Endothelial cell of umbilical vein (primary cell): ENCODE data around the gene GIPC3. TPM values are rescaled to one million over a fixed set of nuclear protein-coding genes. Genes with fewer than 3 reads are reported as not detected.
A peak's percentile ranks its signal among the peaks of the same experiment; 100 is the strongest.

Experiments
- BruUV-seq: library from RNA; stranded (reverse); fragments of 400-500 nt; replicated peaks from 2 replicates; lab custom pipeline; 2021; lab: Mats Ljungman, UMichigan
- CTCF ChIA-PET: fragments of 300-600, 350-600 bp; sonication (Branson Sonifier 250); formaldehyde crosslinking; loops from one replicate; lab custom pipeline; 2021; ENCODE audit warnings: antibody characterized with exemption, inconsistent platforms; lab: Charles Lee
- POLR2A ChIA-PET: fragments of 300-600, 350-600 bp; sonication (Branson Sonifier 250); formaldehyde crosslinking; loops from one replicate; lab custom pipeline; 2021; ENCODE audit warnings: antibody characterized with exemption, inconsistent platforms; lab: Charles Lee
- DNase-seq: peaks from one replicate; pipeline ENCODE4 v3.0.0-alpha.2; 2011; ENCODE audit warnings: low read depth, low spot score
- FAIRE-seq: peaks from 2 replicates; lab custom pipeline; 2011; peaks lifted over from hg19 to GRCh38; lab: Jason Lieb, UNC
- H2AFZ ChIP-seq: 2 replicates; pipeline ENCODE4 v1.6.0; 2012; ENCODE audit warnings: low read depth, low read length, control low read depth, inconsistent platforms
- H3K27ac ChIP-seq: 2 replicates; pipeline ENCODE4 v1.5.1; 2011; ENCODE audit warnings: low read depth, mild to moderate bottlenecking, control low read depth, low read length, moderate library complexity; ENCODE audit not compliant: insufficient read depth
- H3K27me3 ChIP-seq, 2 experiments: 2 replicates each; pipeline versions ENCODE4 v1.6.0 to v1.6.1; 2011; ENCODE audit warnings: low read length in 2 of 2, mixed read lengths in 1 of 2; ENCODE audit not compliant: control insufficient read depth in 2 of 2, insufficient read depth in 2 of 2
- H3K36me3 ChIP-seq, 2 experiments: 2 replicates in 1 of 2; 3 replicates in 1 of 2; pipeline ENCODE4 v1.5.1; 2011; ENCODE audit warnings: low read length in 2 of 2, mild to moderate bottlenecking in 1 of 2, moderate library complexity in 1 of 2; ENCODE audit not compliant: control insufficient read depth in 2 of 2, insufficient read depth in 2 of 2; ENCODE audit errors: extremely low read depth in 1 of 2
- H3K4me1 ChIP-seq: 3 replicates; pipeline ENCODE4 v1.5.1; 2011; ENCODE audit warnings: mild to moderate bottlenecking, low read length; ENCODE audit not compliant: control insufficient read depth, insufficient read depth; ENCODE audit errors: extremely low read depth
- H3K4me2 ChIP-seq: 2 replicates; pipeline ENCODE4 v1.6.1; 2011; ENCODE audit warnings: low read length, control low read depth, mixed read lengths; ENCODE audit not compliant: insufficient read depth
- H3K4me3 ChIP-seq, 3 experiments: fragments of 200-600 bp in 1 of 3; sonication (generic), shearing (Covaris generic) in 1 of 3; replicated peaks in 1 of 3; 2 replicates each; pipeline ENCODE4 v1.5.1; 2011 to 2016; ENCODE audit warnings: control low read depth in 3 of 3, low read length in 3 of 3, mild to moderate bottlenecking in 2 of 3, inconsistent platforms in 1 of 3, low read depth in 1 of 3, moderate library complexity in 1 of 3; ENCODE audit not compliant: insufficient read depth in 1 of 3
- H3K79me2 ChIP-seq: 2 replicates; pipeline ENCODE4 v1.6.0; 2012; ENCODE audit warnings: low read length, inconsistent platforms; ENCODE audit not compliant: control insufficient read depth, insufficient read depth
- H3K9ac ChIP-seq: replicated peaks from 2 replicates; pipeline ENCODE3; 2011; ENCODE audit warnings: low read length, control low read depth; ENCODE audit not compliant: insufficient read depth; ENCODE audit errors: extremely low read depth
- H3K9me1 ChIP-seq: replicated peaks from 3 replicates; pipeline ENCODE4 v1.6.0; 2011; ENCODE audit warnings: mild to moderate bottlenecking, low read length; ENCODE audit not compliant: control insufficient read depth, insufficient read depth; ENCODE audit errors: extremely low read depth
- H3K9me3 ChIP-seq: replicated peaks from 2 replicates; pipeline ENCODE4 v1.5.1; 2012; ENCODE audit warnings: low read length, inconsistent platforms; ENCODE audit not compliant: control insufficient read depth, insufficient read depth
- H4K20me1 ChIP-seq: replicated peaks from 2 replicates; pipeline ENCODE3; 2011; ENCODE audit warnings: mild to moderate bottlenecking, low read length; ENCODE audit not compliant: control insufficient read depth, insufficient read depth; ENCODE audit errors: extremely low read depth
- CTCF ChIP-seq, 2 donors: IDR thresholded peaks; 1 replicate in 1 of 2; 2 replicates in 1 of 2; pipeline ENCODE4 v1.5.1; 2011; ENCODE audit warnings: low read length in 2 of 2, mild to moderate bottlenecking in 2 of 2, moderate library complexity in 2 of 2, control low read depth in 1 of 2, inconsistent platforms in 1 of 2, low read depth in 1 of 2; ENCODE audit not compliant: insufficient read depth in 1 of 2; ENCODE audit errors: extremely low read depth in 1 of 2
- MAX ChIP-seq: IDR thresholded peaks from 2 replicates; pipeline ENCODE4 v1.6.1; 2011; ENCODE audit not compliant: insufficient read depth, insufficient read length
- MYC ChIP-seq: IDR thresholded peaks from one replicate; pipeline ENCODE4 v1.6.1; 2011; ENCODE audit warnings: mild to moderate bottlenecking, low read depth, low read length
- POLR2A ChIP-seq: IDR thresholded peaks from 2 replicates; pipeline ENCODE4 v1.6.1; 2012; ENCODE audit warnings: low read depth, mild to moderate bottlenecking, control low read depth, low read length
- POLR2AphosphoS5 ChIP-seq: IDR thresholded peaks from 2 replicates; pipeline ENCODE4 v1.6.1; 2012; ENCODE audit warnings: low read depth, mild to moderate bottlenecking, control low read depth, low read length, moderate library complexity; ENCODE audit not compliant: insufficient read depth
- dilution Hi-C: fragments of 300-500 bp; cut with MboI; formaldehyde crosslinking; loops from one replicate; pipeline ENCODE4 v1.15.0; 2019; ENCODE audit warnings: low sequenced_read_pairs; ENCODE audit not compliant: extremely low pct_ligation_motif_present
- intact Hi-C: fragments of 100-400 bp; cut with micrococcal nuclease; formaldehyde crosslinking; loops from one replicate; pipeline ENCODE4 v1.10.0; 2022
- polyA plus RNA-seq, 4 experiments: library from polyadenylated mRNA; depleted of rRNA in 3 of 4; stranded (reverse) in 3 of 4; unstranded in 1 of 4; fragments of >200 nt; gene quantifications; 2 replicates each; pipeline versions ENCODE4 v1.2.1 to v1.2.3, GENCODE V29; 2011 to 2012; ENCODE audit warnings: missing spikeins in 1 of 4
- total RNA-seq: library from RNA; stranded (reverse); gene quantifications from 2 replicates; pipeline ENCODE4 v1.2.3, GENCODE V29; 2021

Gene GIPC3
- total and polyA plus RNA-seq, 2 donors (not counting 3 experiments of a cell fraction or from before 2014, with no cell fraction given) = 2.2 to 6.6 TPM

- Histone ChIP-seq H4K20me1 (no peaks in the 10 kb centered on the region), H3K4me1 (peaks cover 24% of the 10 kb centered on the region), H2AFZ (peak within 1 kb of the TSS; percentile 75), H3K36me3 (no peaks in the 10 kb centered on the region), H3K4me3 (peak within 1 kb of the TSS; percentile 49 to 63 (median 58)), H3K27me3 (no peaks in the 10 kb centered on the region), H3K27ac (peak within 1 kb of the TSS; percentile 21), H3K9me1 (no peaks in the 10 kb centered on the region), H3K9ac (peak within 1 kb of the TSS; percentile 52), H3K79me2 (peaks cover 35% of the 10 kb centered on the region), H3K9me3 (no peaks in the 10 kb centered on the region), H3K4me2 (peak within 1 kb of the TSS; percentile 79)
- TF ChIP-seq MYC (peak; percentile 53), POLR2A (peak; percentile 68), POLR2AphosphoS5 (peak; percentile 91), CTCF (IDR thresholded peaks at IDR 0.05; ENCODE audit: extremely low read depth in 1 of 2, insufficient read depth in 1 of 2, low read depth in 1 of 2, low read length in 2 of 2) (no peak), MAX (peak; percentile 85)
- no TSS peak for BruUV-seq
- FAIRE-seq (peak; percentile 88), DNase-seq (peak; percentile 91)
- intact Hi-C loops (loop anchor here (1.0 kb wide), 1 partner anchor 15 kb away; the partner anchor contains the start of gene HMG20B), dilution Hi-C loops (no loop called here)
- ChIA-PET POLR2A (interaction anchor here (1.5 kb wide), 1 partner anchor 16 kb away, joined by 6 read pairs; no protein-coding TSS in a partner anchor), CTCF (interaction anchor here (1.0 to 6.4 kb wide), 5 partner anchors 11 to 50 kb away, joined by 3 to 34 read pairs (median 9); partner anchors contain the start of gene GIPC3)
These were observed 27.6 kb upstream of the GIPC3 start, which contains the start of gene MFSD12 for GRCh38 chr19:3557461-3558248. TSS of gene MFSD12 (minus strand) at chr19:3557586. CDS start at chr19:3557403, 183 bp downstream.
